ENCODE data around the gene SLC2A13. TPM values are rescaled to one million over a fixed set of nuclear protein-coding genes. Genes with fewer than 3 reads are reported as not detected.
A peak's percentile ranks its signal among the peaks of the same experiment; 100 is the strongest.

SLC2A13 gene
- polyA plus RNA-seq, 3 donors: 2.2 to 2.9 (median 2.5) TPM

DNA sequence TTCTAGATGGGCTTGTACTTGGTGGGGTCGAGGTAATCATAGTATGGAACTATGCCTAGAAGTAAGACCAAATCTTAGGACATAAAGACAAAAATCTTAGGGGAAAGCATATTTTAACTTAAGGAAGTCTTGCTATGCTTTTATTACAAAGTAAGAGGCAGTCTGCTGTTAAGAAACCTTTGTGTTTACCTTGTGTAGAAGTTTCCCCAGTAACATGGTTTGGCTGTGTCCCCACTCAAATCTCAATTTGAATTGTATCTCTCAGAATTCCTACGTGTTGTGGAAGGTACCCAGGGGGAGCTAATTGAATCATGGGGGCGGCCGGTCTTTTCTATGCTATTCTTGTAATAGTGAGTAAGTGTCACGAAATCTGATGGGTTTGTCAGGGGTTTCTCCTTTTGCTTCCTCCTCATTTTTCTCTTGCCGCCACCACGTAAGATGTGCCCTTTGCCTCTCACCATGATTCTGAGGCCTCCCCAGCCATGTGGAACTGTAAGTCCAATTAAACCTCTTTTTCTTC, 323.8 kb downstream of the SLC2A13 start:
- TF ChIP-seq, protein P1, sequence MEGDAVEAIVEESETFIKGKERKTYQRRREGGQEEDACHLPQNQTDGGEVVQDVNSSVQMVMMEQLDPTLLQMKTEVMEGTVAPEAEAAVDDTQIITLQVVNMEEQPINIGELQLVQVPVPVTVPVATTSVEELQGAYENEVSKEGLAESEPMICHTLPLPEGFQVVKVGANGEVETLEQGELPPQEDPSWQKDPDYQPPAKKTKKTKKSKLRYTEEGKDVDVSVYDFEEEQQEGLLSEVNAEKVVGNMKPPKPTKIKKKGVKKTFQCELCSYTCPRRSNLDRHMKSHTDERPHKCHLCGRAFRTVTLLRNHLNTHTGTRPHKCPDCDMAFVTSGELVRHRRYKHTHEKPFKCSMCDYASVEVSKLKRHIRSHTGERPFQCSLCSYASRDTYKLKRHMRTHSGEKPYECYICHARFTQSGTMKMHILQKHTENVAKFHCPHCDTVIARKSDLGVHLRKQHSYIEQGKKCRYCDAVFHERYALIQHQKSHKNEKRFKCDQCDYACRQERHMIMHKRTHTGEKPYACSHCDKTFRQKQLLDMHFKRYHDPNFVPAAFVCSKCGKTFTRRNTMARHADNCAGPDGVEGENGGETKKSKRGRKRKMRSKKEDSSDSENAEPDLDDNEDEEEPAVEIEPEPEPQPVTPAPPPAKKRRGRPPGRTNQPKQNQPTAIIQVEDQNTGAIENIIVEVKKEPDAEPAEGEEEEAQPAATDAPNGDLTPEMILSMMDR (IDR thresholded peaks at IDR 0.05): no peak
- Histone ChIP-seq H3K27me3 (ENCODE audit: control insufficient read depth in 2 of 2, insufficient read depth in 2 of 2, low read length in 2 of 2) (no peaks in the 10 kb centered on the region), H3K4me1 (ENCODE audit: control insufficient read depth in 1 of 2, insufficient read depth in 2 of 2, low read length in 2 of 2) (no peaks in the 10 kb centered on the region), H3K9ac (ENCODE audit: insufficient read depth, low read length, poor library complexity, severe bottlenecking) (no peak overlapping the region), H2AFZ (ENCODE audit: insufficient read depth, low read depth, low read length, poor library complexity, severe bottlenecking) (no peak overlapping the region), H4K20me1 (ENCODE audit: insufficient read depth, low read length) (no peaks in the 10 kb centered on the region), H3K9me3 (replicated peaks in 1 of 2; ENCODE audit: control insufficient read depth in 1 of 2, insufficient read depth in 1 of 2, low read length in 2 of 2) (peaks cover 0 to 4% of the 10 kb centered on the region in 2 donors), H3K4me2 (replicated peaks; ENCODE audit: extremely low read depth, low read length, poor library complexity, severe bottlenecking) (no peak overlapping the region), H3K27ac (ENCODE audit: low read depth in 1 of 2, low read length in 2 of 2) (no peak overlapping the region), H3K4me3 (replicated peaks in 1 of 3; ENCODE audit: low read depth in 2 of 3, low read length in 3 of 3) (no peak overlapping the region), H3K79me2 (ENCODE audit: insufficient read depth, low read length) (no peaks in the 10 kb centered on the region), H3K36me3 (replicated peaks in 1 of 2; ENCODE audit: control insufficient read depth in 1 of 2, insufficient read depth in 2 of 2, low read length in 2 of 2) (no peaks in the 10 kb centered on the region)
- peaks cover 1 to 2% (median 2%) of the 10 kb centered on the region in 3 donors for H3K27me3 Mint-ChIP-seq (ENCODE audit: low read depth in 3 of 3)
- H3K4me1 Mint-ChIP-seq: no peaks in the 10 kb centered on the region
- WGBS (ENCODE audit: insufficient coverage): no CpG with 5 or more reads among the region's 7 CpGs
- H3K27ac Mint-ChIP-seq: no peak overlapping the region
- H3K4me3 Mint-ChIP-seq: no peak overlapping the region
- intact Hi-C loops (cut with micrococcal nuclease): no loop called here
- DNase-seq: no peak
- H3K9me3 Mint-ChIP-seq: peaks cover 3 to 17% (median 8%) of the 10 kb centered on the region in 7 donors
- H3K36me3 Mint-ChIP-seq: peaks cover 0 to 4% of the 10 kb centered on the region in 2 donors

DNA sequence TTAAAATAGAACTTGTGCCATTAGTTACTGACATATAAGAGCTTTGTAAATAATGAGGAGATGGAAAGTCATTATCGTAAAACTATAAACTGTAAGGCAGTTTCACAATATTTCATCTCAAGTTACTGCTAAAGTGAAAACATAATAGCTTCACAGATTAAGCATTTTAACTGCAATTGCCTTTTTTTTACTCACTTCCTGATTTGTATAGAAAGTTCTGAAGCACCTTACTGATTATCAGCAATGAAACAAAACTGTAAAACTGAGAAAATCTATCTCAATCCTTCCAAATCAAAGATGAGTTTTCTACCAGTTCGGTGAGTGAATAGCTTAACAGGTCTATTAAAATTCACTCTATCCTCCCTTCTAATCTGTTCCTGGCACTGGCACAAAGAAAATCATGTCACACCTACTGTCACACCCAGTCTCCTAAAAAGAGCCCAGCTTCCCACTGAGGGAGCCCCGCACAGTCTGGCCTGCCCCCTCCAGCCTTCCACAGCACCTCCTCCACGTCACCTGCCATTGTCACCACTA, 324.9 kb downstream of the SLC2A13 start:
- H3K4me3 ChIP-seq (replicated peaks in 1 of 3; ENCODE audit: low read depth in 2 of 3, low read length in 3 of 3): no peak overlapping the region
- H3K36me3 ChIP-seq (replicated peaks in 1 of 2; ENCODE audit: control insufficient read depth in 1 of 2, insufficient read depth in 2 of 2, low read length in 2 of 2): no peaks in the 10 kb centered on the region
- TF ChIP-seq, protein P1 (IDR thresholded peaks at IDR 0.05): no peak
- H3K4me1 ChIP-seq (ENCODE audit: control insufficient read depth in 1 of 2, insufficient read depth in 2 of 2, low read length in 2 of 2): no peaks in the 10 kb centered on the region
- H3K36me3 Mint-ChIP-seq: peaks cover 0 to 4% of the 10 kb centered on the region in 2 donors
- peak overlapping the region in 1 of 7 donors; percentile 3 for H3K27ac Mint-ChIP-seq
- WGBS (ENCODE audit: insufficient coverage): 100% methylated on average over 2 of the region's 4 CpGs
- H3K27me3 Mint-ChIP-seq (ENCODE audit: low read depth in 3 of 3): peaks cover 0 to 2% (median 1%) of the 10 kb centered on the region in 3 donors
- peaks cover 0 to 14% (median 6%) of the 10 kb centered on the region in 7 donors for H3K9me3 Mint-ChIP-seq
- intact Hi-C loops (cut with micrococcal nuclease): no loop called here
- no peak overlapping the region for H2AFZ ChIP-seq (ENCODE audit: insufficient read depth, low read depth, low read length, poor library complexity, severe bottlenecking)
- H3K4me2 ChIP-seq (replicated peaks; ENCODE audit: extremely low read depth, low read length, poor library complexity, severe bottlenecking): no peak overlapping the region
- H3K27ac ChIP-seq (ENCODE audit: low read depth in 1 of 2, low read length in 2 of 2): no peak overlapping the region
- H3K9me3 ChIP-seq (replicated peaks in 1 of 2; ENCODE audit: control insufficient read depth in 1 of 2, insufficient read depth in 1 of 2, low read length in 2 of 2): peaks cover 0 to 4% of the 10 kb centered on the region in 2 donors
- no peaks in the 10 kb centered on the region for H3K27me3 ChIP-seq (ENCODE audit: control insufficient read depth in 2 of 2, insufficient read depth in 2 of 2, low read length in 2 of 2)
- no peak for DNase-seq
- H3K4me1 Mint-ChIP-seq: no peaks in the 10 kb centered on the region
- H3K79me2 ChIP-seq (ENCODE audit: insufficient read depth, low read length): no peaks in the 10 kb centered on the region
- no peak overlapping the region for H3K9ac ChIP-seq (ENCODE audit: insufficient read depth, low read length, poor library complexity, severe bottlenecking)
- H3K4me3 Mint-ChIP-seq: no peak overlapping the region
- H4K20me1 ChIP-seq (ENCODE audit: insufficient read depth, low read length): no peaks in the 10 kb centered on the region
